Measurements from ENCODE around the gene TARDBP.

TARDBP gene

DNA sequence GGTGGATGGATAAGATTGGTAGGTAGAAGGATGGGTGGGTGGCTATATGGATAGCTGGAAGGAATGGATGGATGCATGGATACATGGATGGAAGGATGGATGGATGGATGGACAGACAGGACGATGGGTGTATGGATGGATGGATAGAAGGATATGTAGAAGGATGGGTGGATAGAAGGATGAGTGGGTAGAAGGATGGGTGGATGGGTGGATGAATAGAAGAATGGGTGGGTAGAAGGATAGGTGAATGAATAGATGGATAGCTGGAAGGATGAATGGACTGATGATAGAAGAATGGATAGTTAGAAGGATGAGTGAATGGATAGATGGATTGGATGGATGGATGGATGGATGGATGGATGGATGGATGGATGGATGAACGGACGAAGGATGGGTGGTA is 29.6 kb downstream of the TARDBP start:
- no peak for DNase-seq (ENCODE audit: low read depth)
- TF ChIP-seq, protein P1, sequence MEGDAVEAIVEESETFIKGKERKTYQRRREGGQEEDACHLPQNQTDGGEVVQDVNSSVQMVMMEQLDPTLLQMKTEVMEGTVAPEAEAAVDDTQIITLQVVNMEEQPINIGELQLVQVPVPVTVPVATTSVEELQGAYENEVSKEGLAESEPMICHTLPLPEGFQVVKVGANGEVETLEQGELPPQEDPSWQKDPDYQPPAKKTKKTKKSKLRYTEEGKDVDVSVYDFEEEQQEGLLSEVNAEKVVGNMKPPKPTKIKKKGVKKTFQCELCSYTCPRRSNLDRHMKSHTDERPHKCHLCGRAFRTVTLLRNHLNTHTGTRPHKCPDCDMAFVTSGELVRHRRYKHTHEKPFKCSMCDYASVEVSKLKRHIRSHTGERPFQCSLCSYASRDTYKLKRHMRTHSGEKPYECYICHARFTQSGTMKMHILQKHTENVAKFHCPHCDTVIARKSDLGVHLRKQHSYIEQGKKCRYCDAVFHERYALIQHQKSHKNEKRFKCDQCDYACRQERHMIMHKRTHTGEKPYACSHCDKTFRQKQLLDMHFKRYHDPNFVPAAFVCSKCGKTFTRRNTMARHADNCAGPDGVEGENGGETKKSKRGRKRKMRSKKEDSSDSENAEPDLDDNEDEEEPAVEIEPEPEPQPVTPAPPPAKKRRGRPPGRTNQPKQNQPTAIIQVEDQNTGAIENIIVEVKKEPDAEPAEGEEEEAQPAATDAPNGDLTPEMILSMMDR (IDR thresholded peaks at IDR 0.05; ENCODE audit: control insufficient read depth, extremely low read depth, insufficient read depth): no peak
- H3K4me3 ChIP-seq (ENCODE audit: low read depth, low read length): no peak overlapping the region

DNA sequence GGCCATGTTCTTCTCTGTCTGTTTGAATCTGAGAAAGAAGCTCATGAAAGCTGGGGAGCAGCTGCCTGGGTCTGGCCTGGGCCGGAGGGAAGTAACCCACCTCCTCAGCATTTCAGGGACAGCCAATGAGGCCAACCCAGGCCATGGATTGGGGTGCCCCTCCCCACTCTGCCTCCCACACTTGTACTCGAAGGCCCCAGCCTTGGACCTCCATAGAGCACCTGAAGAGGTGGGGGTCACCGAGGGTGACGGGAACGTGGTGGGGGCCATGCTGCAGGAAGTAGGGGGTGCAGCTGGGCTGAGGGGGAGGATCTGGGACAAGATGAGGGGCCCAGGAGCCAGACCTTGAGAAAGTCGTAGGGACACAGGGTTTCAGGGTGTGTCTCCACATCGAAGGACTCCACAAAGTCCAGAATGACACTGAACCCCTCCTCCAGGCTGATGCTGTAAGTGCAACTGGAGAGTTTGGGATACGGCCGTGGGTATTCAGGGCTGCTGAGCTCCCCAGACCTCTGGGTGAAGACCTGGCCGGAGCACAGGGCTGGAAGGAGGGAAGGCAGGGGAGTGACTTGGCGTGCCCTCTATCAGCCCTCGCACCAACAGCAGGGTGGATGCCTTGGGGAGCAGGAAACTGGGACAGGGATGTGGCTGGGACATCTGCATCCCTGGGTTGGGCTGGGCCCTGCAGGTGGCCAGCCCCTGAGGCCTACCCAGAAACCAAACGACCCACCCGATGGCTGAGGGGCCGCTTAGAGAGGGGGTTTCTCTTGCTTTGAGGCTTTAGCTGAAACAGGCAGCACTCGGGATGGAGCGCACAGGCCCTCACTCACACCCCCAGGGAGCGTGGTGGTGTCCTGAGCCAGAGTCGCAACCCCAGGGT is 30.8 kb downstream of the TARDBP start:
- TF ChIP-seq, protein P1 (IDR thresholded peaks at IDR 0.05; ENCODE audit: control insufficient read depth, extremely low read depth, insufficient read depth): no peak
- no peak for DNase-seq (ENCODE audit: low read depth)

GRCh38 chr1:11044086-11044848 is 31.8 kb downstream of the TARDBP start:
- H3K4me3 ChIP-seq (ENCODE audit: low read depth, low read length): no peak overlapping the region
- TF ChIP-seq, protein P1 (IDR thresholded peaks at IDR 0.05; ENCODE audit: control insufficient read depth, extremely low read depth, insufficient read depth): no peak
- no peak for DNase-seq (ENCODE audit: low read depth)

More for the DNA sequence above, 30.8 kb downstream of the TARDBP start:
- H3K4me3 ChIP-seq (ENCODE audit: low read depth, low read length): no peak overlapping the region

DNA sequence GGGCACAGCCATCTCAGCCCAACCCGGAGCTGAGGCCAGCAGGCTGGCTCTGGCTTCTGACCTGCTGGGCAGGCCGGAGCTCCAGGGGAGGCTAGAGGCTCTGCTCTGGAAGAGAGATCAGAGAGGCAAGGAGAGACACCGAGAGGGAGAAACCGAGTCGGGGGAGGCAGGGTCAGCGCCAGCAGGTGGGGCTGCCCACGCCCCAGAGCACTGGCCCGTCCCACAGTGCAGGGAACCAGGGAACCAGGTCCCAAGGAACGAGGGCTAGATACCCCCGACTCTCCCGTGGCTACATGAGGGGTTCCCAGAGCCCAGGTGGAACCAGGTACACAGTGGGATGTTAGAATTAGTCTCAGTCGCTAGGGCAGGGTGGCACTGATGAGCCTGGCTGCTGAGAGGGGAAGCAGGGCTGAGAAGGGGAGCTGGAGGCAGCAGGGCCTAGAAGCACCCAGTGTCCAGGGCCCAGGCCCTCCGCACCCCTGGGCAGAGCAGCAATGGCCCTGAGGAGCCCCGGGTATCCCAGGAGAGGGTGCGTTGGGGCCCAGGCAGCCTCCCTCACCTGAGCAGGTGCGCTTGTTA is 32.5 kb downstream of the TARDBP start:
- no peak overlapping the region for H3K4me3 ChIP-seq (ENCODE audit: low read depth, low read length)
- no peak for DNase-seq (ENCODE audit: low read depth)
- TF ChIP-seq, protein P1 (IDR thresholded peaks at IDR 0.05; ENCODE audit: control insufficient read depth, extremely low read depth, insufficient read depth): no peak

- TF ChIP-seq, protein P1 (IDR thresholded peaks at IDR 0.05; ENCODE audit: control insufficient read depth, extremely low read depth, insufficient read depth): no peak
- DNase-seq (ENCODE audit: low read depth): no peak
- H3K4me3 ChIP-seq (ENCODE audit: low read depth, low read length): no peak overlapping the region
Observed at GRCh38 chr1:11045428-11046269, 33.2 kb downstream of the TARDBP start.

- DNase-seq (ENCODE audit: low read depth): no peak
- no peak overlapping the region for H3K4me3 ChIP-seq (ENCODE audit: low read depth, low read length)
- TF ChIP-seq, protein P1 (IDR thresholded peaks at IDR 0.05; ENCODE audit: control insufficient read depth, extremely low read depth, insufficient read depth): no peak
Observed at GRCh38 chr1:11046270-11046566, 33.8 kb downstream of the TARDBP start.

Measured in LNCaP clone FGC (cell line).